T-helper 22 cell (primary cell): ENCODE measurements around the gene LMO4.
A peak's percentile ranks its signal among the peaks of the same experiment; 100 is the strongest.

Experiments used
- DNase-seq: peaks from one replicate; pipeline ENCODE4 v3.0.0-alpha.2; 2020; ENCODE audit warnings: low read depth

The LMO4 gene

GRCh38 chr1:87327376-87328271, 1.1 kb upstream of the LMO4 start:
- DNase-seq, result no peak

GRCh38 chr1:87329051-87329525, 408 bp downstream of the LMO4 start:
- no peak for DNase-seq

GRCh38 chr1:87329526-87330056, 911 bp downstream of the LMO4 start:
- DNase-seq, result no peak

GRCh38 chr1:87330057-87330884, 1.6 kb downstream of the LMO4 start:
- DNase-seq, result no peak

- no peak for DNase-seq
These were observed 2.2 kb downstream of the LMO4 start for GRCh38 chr1:87330885-87331364.

- peak; percentile 72 for DNase-seq
These were observed 2.9 kb downstream of the LMO4 start for GRCh38 chr1:87331365-87332241.

- no peak for DNase-seq
These were observed 5.1 kb downstream of the LMO4 start for GRCh38 chr1:87333692-87334347.

GRCh38 chr1:87334351-87335174, 5.9 kb downstream of the LMO4 start:
- no peak for DNase-seq

GRCh38 chr1:87335175-87335884, 6.7 kb downstream of the LMO4 start:
- peak; percentile 48 for DNase-seq

- DNase-seq, result no peak
These were observed 8.0 kb downstream of the LMO4 start for GRCh38 chr1:87336623-87337067.

- no peak for DNase-seq
These were observed 8.9 kb downstream of the LMO4 start for GRCh38 chr1:87337606-87338005.

- no peak for DNase-seq
These were observed 9.9 kb downstream of the LMO4 start for GRCh38 chr1:87338566-87338965.

- no peak for DNase-seq
These were observed 15.6 kb downstream of the LMO4 start for GRCh38 chr1:87344231-87344630.

- no peak for DNase-seq
These were observed 17.6 kb downstream of the LMO4 start for GRCh38 chr1:87346130-87346814.

GRCh38 chr1:87348341-87349019, 19.8 kb downstream of the LMO4 start:
- no peak for DNase-seq

GRCh38 chr1:87349036-87349435, 20.4 kb downstream of the LMO4 start:
- DNase-seq, result no peak

- DNase-seq, result no peak
These were observed 27.2 kb downstream of the LMO4 start for GRCh38 chr1:87355894-87356293.

GRCh38 chr1:87356591-87356990, 27.9 kb downstream of the LMO4 start:
- DNase-seq, result no peak
